HepG2 (cell line): Measurements from ENCODE around the gene PEX3. TPM values are rescaled to one million over a fixed set of nuclear protein-coding genes. Genes with fewer than 3 reads are reported as not detected.

Experiments
- BRCA1 ChIP-seq: sonication (generic); formaldehyde crosslinking; IDR thresholded peaks from 2 replicates; pipeline ENCODE4 v1.4.0; 2020; ENCODE audit warnings: missing genetic modification reagents
- CREB3 ChIP-seq: sonication (generic); formaldehyde crosslinking; IDR thresholded peaks from 2 replicates; pipeline ENCODE4 v1.5.0; 2020; ENCODE audit warnings: missing genetic modification reagents
- ELK4 ChIP-seq: sonication (generic); formaldehyde crosslinking; IDR thresholded peaks from 2 replicates; pipeline ENCODE4 v1.9.0; 2021; ENCODE audit warnings: missing genetic modification reagents, borderline replicate concordance
- IKZF4 ChIP-seq: sonication (generic); formaldehyde crosslinking; IDR thresholded peaks from 2 replicates; pipeline ENCODE4 v1.5.1; 2020; ENCODE audit warnings: borderline replicate concordance, mild to moderate bottlenecking, low read depth, missing genetic modification reagents; ENCODE audit errors: not compliant biosample characterization
- REST ChIP-seq, 2 experiments: IDR thresholded peaks; 2 replicates each; pipeline ENCODE4 v1.6.1; 2011 to 2012; ENCODE audit warnings: low read length in 2 of 2, borderline replicate concordance in 1 of 2, low read depth in 1 of 2, mild to moderate bottlenecking in 1 of 2, moderate library complexity in 1 of 2
- SP2 ChIP-seq: sonication (generic); formaldehyde crosslinking; IDR thresholded peaks from 2 replicates; pipeline ENCODE4 v1.5.1; 2020; ENCODE audit warnings: mild to moderate bottlenecking, missing genetic modification reagents
- STAT5B ChIP-seq: sonication (generic); formaldehyde crosslinking; IDR thresholded peaks from 2 replicates; pipeline ENCODE4 v1.4.0; 2020; ENCODE audit warnings: missing genetic modification reagents
- TSC22D2 ChIP-seq: sonication (generic); formaldehyde crosslinking; IDR thresholded peaks from 2 replicates; pipeline ENCODE4 v1.5.1; 2020; ENCODE audit warnings: missing genetic modification reagents, mild to moderate bottlenecking, borderline replicate concordance
- ZNF569 ChIP-seq: sonication (generic); formaldehyde crosslinking; IDR thresholded peaks from 2 replicates; pipeline ENCODE4 v1.5.0; 2020; ENCODE audit warnings: mild to moderate bottlenecking, missing genetic modification reagents, moderate library complexity, borderline replicate concordance
- ZNF598 ChIP-seq: sonication (generic); formaldehyde crosslinking; IDR thresholded peaks from 2 replicates; pipeline ENCODE4 v1.5.1; 2020; ENCODE audit warnings: mild to moderate bottlenecking, missing genetic modification reagents, borderline replicate concordance
- ZNF770 ChIP-seq: sonication (generic); formaldehyde crosslinking; IDR thresholded peaks from 2 replicates; pipeline ENCODE4 v1.5.0; 2020; ENCODE audit warnings: mild to moderate bottlenecking, missing genetic modification reagents
- ZUFSP ChIP-seq: sonication (generic); formaldehyde crosslinking; IDR thresholded peaks from 2 replicates; pipeline ENCODE4 v1.9.0; 2021; ENCODE audit warnings: missing genetic modification reagents, mild to moderate bottlenecking, borderline replicate concordance
- polyA plus RNA-seq, 8 experiments: library from polyadenylated mRNA; depleted of rRNA in 3 of 8; stranded (reverse) in 7 of 8; unstranded in 1 of 8; fragments of >200 nt; fragmentation: Illumina TruSeq in 4 of 8; extraction: Trizol in 4 of 8; gene quantifications; 2 replicates each; pipeline versions ENCODE4 v1.2.1 to v1.2.3, GENCODE V29; 2011 to 2016; ENCODE audit warnings: low read depth in 4 of 8, missing spikeins in 1 of 8, mixed read lengths in 1 of 8; ENCODE audit not compliant: insufficient read depth in 1 of 8
- total RNA-seq, 5 experiments: library from RNA; depleted of rRNA; stranded (reverse); fragments of >200 nt; fragmentation: Illumina TruSeq; extraction: Trizol; gene quantifications; 2 replicates each; pipeline ENCODE4 v1.2.3, GENCODE V29; 2016; ENCODE audit warnings: low read depth in 1 of 5
- TF ChIP-seq, protein P1 (sequence below): sonication (generic); formaldehyde crosslinking; conservative IDR thresholded peaks from 2 replicates; pipeline ENCODE4 v1.4.0; 2020; ENCODE audit warnings: missing genetic modification reagents
- TF ChIP-seq, protein P2 (sequence below): sonication (generic); formaldehyde crosslinking; IDR thresholded peaks from 2 replicates; pipeline ENCODE4 v1.4.0; 2020; ENCODE audit warnings: mild to moderate bottlenecking, missing genetic modification reagents

PEX3 gene
- total and polyA plus RNA-seq, 2 of the 13 experiments (the other 11 are each of a cell fraction or from before 2014, with no cell fraction given) = 30.9 to 40.8 TPM

GRCh38 chr6:143450453-143451371, at the start of gene PEX3, which contains the start of gene ADAT2 (continued):
- TF ChIP-seq ZNF770 (peak; percentile 83), SP2 (CRISPR knock-in tag) (peak; percentile 75), REST (IDR thresholded peaks at IDR 0.05; ENCODE audit: borderline replicate concordance in 1 of 2, low read depth in 1 of 2, low read length in 2 of 2) (peak in 1 of 2 experiments; percentile 83; a peak in 2 of 4 replicates), ZNF598 (CRISPR knock-in tag) (peak; percentile 99), BRCA1 (no peak), IKZF4 (CRISPR knock-in tag) (peak; percentile 18), ZNF569 (CRISPR knock-in tag) (no peak; the same call in 1 of the 2 replicates), CREB3 (peak; percentile 80; the same call in 1 of the 2 replicates), TSC22D2 (no peak; the same call in 1 of the 2 replicates), ZUFSP (CRISPR knock-in tag) (no peak), ELK4 (CRISPR knock-in tag) (peak; percentile 14; the same call in 1 of the 2 replicates), STAT5B (CRISPR knock-in tag) (peak; percentile 89; the same call in 1 of the 2 replicates)
- TF ChIP-seq, protein P1, sequence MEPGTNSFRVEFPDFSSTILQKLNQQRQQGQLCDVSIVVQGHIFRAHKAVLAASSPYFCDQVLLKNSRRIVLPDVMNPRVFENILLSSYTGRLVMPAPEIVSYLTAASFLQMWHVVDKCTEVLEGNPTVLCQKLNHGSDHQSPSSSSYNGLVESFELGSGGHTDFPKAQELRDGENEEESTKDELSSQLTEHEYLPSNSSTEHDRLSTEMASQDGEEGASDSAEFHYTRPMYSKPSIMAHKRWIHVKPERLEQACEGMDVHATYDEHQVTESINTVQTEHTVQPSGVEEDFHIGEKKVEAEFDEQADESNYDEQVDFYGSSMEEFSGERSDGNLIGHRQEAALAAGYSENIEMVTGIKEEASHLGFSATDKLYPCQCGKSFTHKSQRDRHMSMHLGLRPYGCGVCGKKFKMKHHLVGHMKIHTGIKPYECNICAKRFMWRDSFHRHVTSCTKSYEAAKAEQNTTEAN (CRISPR knock-in tag) = peak; percentile 82; the same call in 1 of the 2 replicates
- TF ChIP-seq, protein P2, sequence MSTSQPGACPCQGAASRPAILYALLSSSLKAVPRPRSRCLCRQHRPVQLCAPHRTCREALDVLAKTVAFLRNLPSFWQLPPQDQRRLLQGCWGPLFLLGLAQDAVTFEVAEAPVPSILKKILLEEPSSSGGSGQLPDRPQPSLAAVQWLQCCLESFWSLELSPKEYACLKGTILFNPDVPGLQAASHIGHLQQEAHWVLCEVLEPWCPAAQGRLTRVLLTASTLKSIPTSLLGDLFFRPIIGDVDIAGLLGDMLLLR (CRISPR knock-in tag) = peak; percentile 78; the same call in 1 of the 2 replicates
